Nephron (organoid): ENCODE data around the gene PLEKHA1.

Experiments
- H3K27ac Mint-ChIP-seq, 3 experiments: 2 replicates each; pipeline ENCODE4 v1.8.0; 2020; ENCODE audit warnings: mixed read lengths in 3 of 3, mild to moderate bottlenecking in 2 of 3, moderate library complexity in 1 of 3
- H3K27me3 Mint-ChIP-seq: 2 replicates; pipeline ENCODE4 v1.8.0; 2021; ENCODE audit warnings: low read depth, mild to moderate bottlenecking, moderate library complexity, mixed read lengths
- H3K36me3 Mint-ChIP-seq: 2 replicates; pipeline ENCODE4 v1.8.0; 2020; ENCODE audit warnings: low read depth, mixed read lengths
- H3K4me1 Mint-ChIP-seq: 2 replicates; pipeline ENCODE4 v1.8.0; 2020; ENCODE audit warnings: mixed read lengths
- H3K4me3 Mint-ChIP-seq, 3 experiments: 2 replicates each; pipeline ENCODE4 v1.8.0; 2020; ENCODE audit warnings: mild to moderate bottlenecking in 3 of 3, mixed read lengths in 3 of 3, moderate library complexity in 2 of 3
- H3K9me3 Mint-ChIP-seq: 2 replicates; pipeline ENCODE4 v1.8.0; 2020; ENCODE audit warnings: mixed read lengths
- CTCF ChIP-seq, 3 experiments: fragments of 200-600 bp; sonication (generic); IDR thresholded peaks; one replicate each; pipeline ENCODE4 v1.5.0; 2021; ENCODE audit warnings: antibody characterized with exemption in 3 of 3; ENCODE audit not compliant: unreplicated experiment in 3 of 3

The PLEKHA1 gene

GRCh38 chr10:122336961-122337360 lies 37.5 kb upstream of the PLEKHA1 start:
- peaks cover 13% of the 10 kb centered on the region for H3K4me1 Mint-ChIP-seq
- no peak overlapping the region for H3K4me3 Mint-ChIP-seq
- no peaks in the 10 kb centered on the region for H3K9me3 Mint-ChIP-seq
- no peaks in the 10 kb centered on the region for H3K36me3 Mint-ChIP-seq
- no peak overlapping the region for H3K27ac Mint-ChIP-seq
- TF ChIP-seq CTCF (IDR thresholded peaks at IDR 0.05; ENCODE audit: unreplicated experiment in 3 of 3): no peak
- peaks cover 7% of the 10 kb centered on the region for H3K27me3 Mint-ChIP-seq

- Mint-ChIP-seq H3K9me3 (peaks cover 4% of the 10 kb centered on the region), H3K4me3 (no peak overlapping the region), H3K27me3 (peaks cover 6% of the 10 kb centered on the region), H3K27ac (peak overlapping the region; percentile 60 to 84 (median 67)), H3K36me3 (no peaks in the 10 kb centered on the region), H3K4me1 (peaks cover 18% of the 10 kb centered on the region)
- TF ChIP-seq CTCF (IDR thresholded peaks at IDR 0.05; ENCODE audit: unreplicated experiment in 3 of 3): no peak
These were observed 35.7 kb upstream of the PLEKHA1 start for GRCh38 chr10:122338609-122339441.

- TF ChIP-seq CTCF (IDR thresholded peaks at IDR 0.05; ENCODE audit: unreplicated experiment in 3 of 3): no peak
- Mint-ChIP-seq H3K4me1 (peaks cover 18% of the 10 kb centered on the region), H3K36me3 (no peaks in the 10 kb centered on the region), H3K9me3 (peaks cover 15% of the 10 kb centered on the region), H3K4me3 (no peak overlapping the region), H3K27me3 (peaks cover 6% of the 10 kb centered on the region), H3K27ac (peak overlapping the region; percentile 20 to 71 (median 62))
These were observed 33.2 kb upstream of the PLEKHA1 start for GRCh38 chr10:122341141-122341810.

- H3K9me3 Mint-ChIP-seq: peaks cover 24% of the 10 kb centered on the region
- peak overlapping the region; percentile 58 to 75 (median 70) for H3K27ac Mint-ChIP-seq
- H3K36me3 Mint-ChIP-seq: peaks cover 3% of the 10 kb centered on the region
- no peak overlapping the region for H3K4me3 Mint-ChIP-seq
- peaks cover 6% of the 10 kb centered on the region for H3K27me3 Mint-ChIP-seq
- H3K4me1 Mint-ChIP-seq: peaks cover 18% of the 10 kb centered on the region
- peak; percentile 46 to 57 (median 52) for TF ChIP-seq CTCF (IDR thresholded peaks at IDR 0.05; ENCODE audit: unreplicated experiment in 3 of 3)
These were observed 32.0 kb upstream of the PLEKHA1 start for GRCh38 chr10:122342293-122343134.

GRCh38 chr10:122343135-122343800 lies 31.2 kb upstream of the PLEKHA1 start:
- Mint-ChIP-seq H3K4me3 (no peak overlapping the region), H3K27me3 (peaks cover 6% of the 10 kb centered on the region), H3K36me3 (peaks cover 3% of the 10 kb centered on the region), H3K9me3 (peaks cover 24% of the 10 kb centered on the region), H3K4me1 (peaks cover 14% of the 10 kb centered on the region), H3K27ac (no peak overlapping the region)
- no peak for TF ChIP-seq CTCF (IDR thresholded peaks at IDR 0.05; ENCODE audit: unreplicated experiment in 3 of 3)
